Epithelial cell of esophagus (primary cell): ENCODE data around the gene ACOX1.
A peak's percentile ranks its signal among the peaks of the same experiment; 100 is the strongest.

Experiments
- DNase-seq: peaks from one replicate; pipeline ENCODE4 v3.0.0; 2010; ENCODE audit warnings: low read depth
- H3K4me3 ChIP-seq: 2 replicates; pipeline ENCODE4 v1.5.1; 2011; ENCODE audit warnings: mild to moderate bottlenecking, low read length, control low read depth
- CTCF ChIP-seq: IDR thresholded peaks from 2 replicates; pipeline ENCODE4 v1.5.1; 2011; ENCODE audit warnings: low read depth, mild to moderate bottlenecking, low read length, control low read depth, inconsistent platforms; ENCODE audit not compliant: insufficient read depth; ENCODE audit errors: missing control alignments

ACOX1 gene

DNA sequence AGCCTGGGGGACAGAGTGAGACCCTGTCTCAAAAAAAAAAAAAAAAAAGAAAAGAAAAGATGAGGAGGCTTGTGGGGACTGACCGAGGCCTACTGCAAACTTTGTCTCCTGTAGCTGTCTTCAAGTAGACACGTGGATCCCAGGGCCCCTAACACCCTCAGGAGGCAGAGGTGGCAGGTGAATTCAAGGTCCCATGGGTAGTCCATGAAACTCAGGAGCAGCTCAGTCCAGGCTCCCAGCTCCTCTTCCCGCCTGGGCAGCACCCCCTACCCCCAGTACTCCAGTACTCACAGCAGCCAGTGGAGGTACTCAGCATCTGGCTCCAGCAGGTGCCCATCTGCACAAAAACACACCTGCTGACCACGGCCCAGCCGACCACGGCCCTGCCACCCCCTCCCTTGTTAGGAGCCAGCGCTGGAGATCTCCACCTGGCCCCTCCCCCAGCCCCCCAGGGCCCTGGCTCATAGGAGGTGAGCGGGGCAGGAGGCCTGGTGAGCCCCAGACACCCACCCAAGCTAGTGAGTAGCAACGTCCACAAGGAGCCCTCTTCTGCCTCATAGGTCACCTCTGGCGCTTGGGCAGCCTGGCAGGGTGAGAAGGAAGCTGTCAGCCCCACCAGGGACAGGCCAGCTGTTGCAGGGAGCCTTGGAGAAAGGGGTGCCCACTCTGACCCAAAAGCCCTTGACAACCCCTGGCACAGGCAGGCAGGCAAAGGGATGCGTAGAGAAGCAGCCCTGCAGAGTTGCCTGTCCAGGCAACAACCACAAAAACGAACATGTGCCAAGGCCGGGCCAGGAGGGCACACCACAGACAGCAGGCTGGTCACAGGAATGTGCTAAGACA is 78.1 kb downstream of the ACOX1 start:
- TF ChIP-seq CTCF, result no peak
- H3K4me3 ChIP-seq, result no peak overlapping the region
- DNase-seq, result no peak

GRCh38 chr17:75899767-75900468 is 79.0 kb downstream of the ACOX1 start:
- TF ChIP-seq CTCF, result no peak
- H3K4me3 ChIP-seq, result no peak overlapping the region
- DNase-seq, result no peak

GRCh38 chr17:75899353-75899752 is 79.6 kb downstream of the ACOX1 start:
- TF ChIP-seq CTCF, result no peak
- no peak overlapping the region for H3K4me3 ChIP-seq
- DNase-seq, result no peak

GRCh38 chr17:75898791-75899190 is 80.2 kb downstream of the ACOX1 start:
- no peak for TF ChIP-seq CTCF
- no peak for DNase-seq
- H3K4me3 ChIP-seq, result no peak overlapping the region

DNA sequence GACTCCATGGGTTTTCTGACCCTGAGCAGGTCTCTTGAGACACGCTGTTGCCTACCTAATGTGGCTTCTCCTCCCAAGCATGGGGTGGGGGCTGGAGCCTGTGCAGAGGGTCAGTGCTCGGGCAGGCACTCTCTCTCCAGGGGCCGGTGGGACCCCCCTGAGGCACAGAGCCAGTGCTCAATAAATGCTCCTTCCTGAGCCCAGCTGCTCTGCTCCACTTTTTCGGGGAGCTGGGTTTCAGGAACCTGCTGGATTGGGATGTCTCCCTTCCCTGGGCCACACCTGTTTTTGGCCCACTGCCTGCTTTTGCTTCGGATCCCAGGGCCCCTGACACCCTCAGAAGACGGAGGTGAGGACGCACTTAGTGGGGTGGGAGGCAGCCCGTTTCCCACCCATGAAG is 80.9 kb downstream of the ACOX1 start:
- no peak for DNase-seq
- H3K4me3 ChIP-seq, result no peak overlapping the region
- no peak for TF ChIP-seq CTCF

DNA sequence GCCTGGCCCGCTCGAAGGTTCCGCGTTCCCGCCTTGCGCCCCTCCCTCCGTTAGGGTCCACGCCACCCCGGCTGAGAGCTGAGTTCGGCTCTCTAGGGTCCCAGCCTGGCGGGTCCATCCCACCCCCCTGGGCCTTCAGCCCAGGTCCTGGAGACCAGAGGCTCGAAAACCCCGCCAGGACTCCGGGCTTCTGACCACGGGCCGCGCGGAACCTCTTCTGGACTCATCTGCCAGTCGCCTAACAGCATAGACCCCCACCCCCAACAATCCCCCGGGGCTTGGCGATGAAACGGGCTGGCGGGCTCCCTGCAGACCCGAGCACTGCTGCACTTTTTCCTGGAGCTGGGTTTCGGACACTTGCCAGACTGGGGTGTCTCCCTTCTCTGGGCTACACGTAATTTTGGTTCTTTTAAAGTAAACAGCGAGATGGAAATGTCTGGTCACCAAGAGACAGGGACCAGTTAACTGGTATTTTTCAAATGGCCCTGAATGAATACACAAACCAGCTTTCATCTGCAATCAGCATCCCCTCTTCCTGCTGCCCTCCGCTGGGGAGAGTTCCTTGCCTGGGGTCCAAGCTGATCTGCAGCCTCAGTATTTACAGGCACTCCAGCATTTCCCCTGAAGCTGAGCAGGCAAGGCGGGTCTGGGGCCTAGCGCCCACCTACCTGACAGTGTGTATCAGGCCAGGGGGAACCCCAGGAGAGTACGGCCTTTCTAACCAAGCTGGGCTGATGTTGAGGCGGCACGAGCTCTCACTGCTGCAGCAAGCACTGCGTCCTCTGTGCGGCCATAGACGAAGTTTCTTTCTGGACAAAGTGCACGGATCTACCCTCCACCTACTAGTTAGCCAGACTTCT is 81.6 kb downstream of the ACOX1 start:
- H3K4me3 ChIP-seq, result peak overlapping the region; percentile 63

More for the DNA sequence above, 81.6 kb downstream of the ACOX1 start:
- DNase-seq, result no peak
- TF ChIP-seq CTCF, result no peak
